A549 (cell line): ENCODE data around the gene FOXP1.

Source experiments
- KDM1A ChIP-seq: fragments of 200-600 bp; sonication (generic); IDR thresholded peaks from 2 replicates; pipeline ENCODE4 v1.6.1; 2016; ENCODE audit warnings: low read depth, mild to moderate bottlenecking
- MYC ChIP-seq: IDR thresholded peaks from 2 replicates; pipeline ENCODE4 v1.6.1; 2012; ENCODE audit warnings: mild to moderate bottlenecking, inconsistent platforms, low read length, improper control_type of control experiment, borderline replicate concordance
- PBX3 ChIP-seq: IDR thresholded peaks from 2 replicates; pipeline ENCODE4 v1.6.1; 2012
- POLR2A ChIP-seq: IDR thresholded peaks from 2 replicates; pipeline ENCODE4 v1.6.1; 2012; ENCODE audit warnings: mild to moderate bottlenecking, low read length
- RCOR1 ChIP-seq: fragments of 150-350 bp; IDR thresholded peaks from 2 replicates; pipeline ENCODE4 v1.6.1; 2014; ENCODE audit warnings: antibody characterized with exemption, low read length, low read depth
- ZC3H11A ChIP-seq: fragments of 450-650 bp; IDR thresholded peaks from 2 replicates; pipeline ENCODE4 v1.6.1; 2014; ENCODE audit warnings: antibody characterized with exemption, mild to moderate bottlenecking
- TF ChIP-seq, protein P1 (sequence below): fragments of >200 bp; sonication (Bioruptor Twin); formaldehyde crosslinking; IDR thresholded peaks from 3 replicates; pipeline ENCODE4 v1.5.1; 2016

GRCh38 chr3:71407823-71408222, 175.7 kb downstream of the FOXP1 start:
- TF ChIP-seq, protein P1, sequence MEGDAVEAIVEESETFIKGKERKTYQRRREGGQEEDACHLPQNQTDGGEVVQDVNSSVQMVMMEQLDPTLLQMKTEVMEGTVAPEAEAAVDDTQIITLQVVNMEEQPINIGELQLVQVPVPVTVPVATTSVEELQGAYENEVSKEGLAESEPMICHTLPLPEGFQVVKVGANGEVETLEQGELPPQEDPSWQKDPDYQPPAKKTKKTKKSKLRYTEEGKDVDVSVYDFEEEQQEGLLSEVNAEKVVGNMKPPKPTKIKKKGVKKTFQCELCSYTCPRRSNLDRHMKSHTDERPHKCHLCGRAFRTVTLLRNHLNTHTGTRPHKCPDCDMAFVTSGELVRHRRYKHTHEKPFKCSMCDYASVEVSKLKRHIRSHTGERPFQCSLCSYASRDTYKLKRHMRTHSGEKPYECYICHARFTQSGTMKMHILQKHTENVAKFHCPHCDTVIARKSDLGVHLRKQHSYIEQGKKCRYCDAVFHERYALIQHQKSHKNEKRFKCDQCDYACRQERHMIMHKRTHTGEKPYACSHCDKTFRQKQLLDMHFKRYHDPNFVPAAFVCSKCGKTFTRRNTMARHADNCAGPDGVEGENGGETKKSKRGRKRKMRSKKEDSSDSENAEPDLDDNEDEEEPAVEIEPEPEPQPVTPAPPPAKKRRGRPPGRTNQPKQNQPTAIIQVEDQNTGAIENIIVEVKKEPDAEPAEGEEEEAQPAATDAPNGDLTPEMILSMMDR: no peak
- TF ChIP-seq ZC3H11A: no peak
- TF ChIP-seq POLR2A: no peak
- no peak for TF ChIP-seq MYC
- TF ChIP-seq RCOR1: no peak
- no peak for TF ChIP-seq PBX3
- no peak for TF ChIP-seq KDM1A
